Fibroblast of peridontal ligament (primary cell): Measurements from ENCODE around the gene ARL10.

Experiments
- DNase-seq: peaks from one replicate; pipeline ENCODE4 v3.0.0-alpha.2; 2010; ENCODE audit errors: extremely low read depth

Gene ARL10

DNA sequence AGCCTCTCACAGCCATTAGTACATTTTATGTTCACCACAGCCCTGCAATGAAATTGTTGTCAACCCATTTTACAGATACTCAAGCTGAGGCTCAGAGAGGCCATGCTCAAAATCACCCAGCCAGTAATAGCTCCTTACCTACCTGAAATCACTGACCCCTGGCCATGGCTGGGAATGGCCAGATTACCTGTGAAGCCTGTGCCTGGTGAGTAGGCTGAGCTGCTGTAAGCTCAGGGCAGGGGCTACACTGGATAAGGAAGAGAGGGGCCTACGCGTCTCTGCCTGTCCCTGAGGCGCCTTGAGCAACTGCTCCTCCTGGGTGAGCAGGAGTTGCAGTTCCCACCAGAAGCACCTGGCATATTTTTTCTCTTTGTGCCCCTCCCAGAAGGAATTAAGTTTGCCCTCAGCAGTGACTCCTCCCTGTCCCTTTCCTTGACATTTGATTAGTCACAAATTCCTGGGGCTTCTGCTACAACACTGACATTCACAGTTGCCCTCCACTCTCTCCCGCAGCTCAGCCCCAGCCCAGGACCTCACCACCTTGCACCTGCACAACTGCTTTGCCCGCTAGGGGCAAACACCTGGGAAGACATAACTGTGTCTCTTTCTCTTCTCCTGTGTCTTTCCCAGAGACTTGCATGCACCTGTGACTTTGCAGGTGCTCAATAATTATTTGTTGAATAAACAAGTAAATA, 45.3 kb downstream of the ARL10 start:
- no peak for DNase-seq

DNA sequence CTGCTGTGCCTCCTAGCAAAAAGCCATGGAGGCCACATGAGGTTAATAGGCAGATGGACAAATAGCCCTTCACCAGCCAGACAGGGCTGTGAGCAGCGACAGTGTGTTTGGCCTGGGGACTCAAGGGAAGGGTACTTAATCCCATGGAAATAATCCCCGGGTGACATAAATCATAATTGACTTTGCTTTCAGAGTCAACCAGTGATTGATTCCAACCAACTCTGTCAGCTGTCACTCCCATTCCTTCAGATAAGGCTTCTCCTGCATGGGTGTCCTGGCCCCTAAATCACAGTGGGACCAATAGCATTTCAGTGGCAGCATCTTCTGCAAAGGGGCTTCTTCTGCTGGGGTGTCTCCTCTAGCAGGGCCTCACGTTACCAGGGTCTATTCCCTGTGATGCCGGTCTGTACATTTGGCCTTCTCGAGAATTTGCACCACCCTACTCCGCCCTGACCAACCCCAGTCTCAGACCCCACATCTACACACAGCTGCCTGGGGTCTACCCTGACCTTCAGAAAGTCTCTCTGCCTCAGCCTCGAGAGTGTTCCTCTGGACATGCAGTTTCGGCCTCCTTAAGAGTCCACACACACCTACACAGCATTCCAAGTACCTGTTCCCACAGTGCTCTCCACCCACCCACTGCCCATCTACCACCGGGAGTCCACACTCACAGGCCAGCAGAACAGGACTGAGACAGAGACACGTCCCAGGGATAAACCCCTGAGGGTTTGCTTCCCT, 47.4 kb downstream of the ARL10 start:
- DNase-seq, result no peak

DNA sequence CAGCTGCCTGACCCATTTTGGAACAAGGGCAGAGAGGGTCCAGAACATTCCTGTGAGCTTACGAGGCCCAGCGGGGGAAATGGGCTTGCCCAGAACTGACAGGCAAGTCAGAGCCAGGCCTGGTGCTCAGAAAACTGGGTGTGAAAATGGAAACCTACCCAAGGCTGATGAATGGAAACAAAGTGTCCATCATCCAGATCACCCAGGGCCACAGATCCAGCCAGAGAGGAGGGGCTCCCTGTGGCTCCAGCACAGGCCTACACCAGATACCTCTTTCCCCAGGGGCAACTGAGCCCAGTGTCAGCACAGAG, 47.9 kb downstream of the ARL10 start:
- peak; percentile 25 for DNase-seq

DNA sequence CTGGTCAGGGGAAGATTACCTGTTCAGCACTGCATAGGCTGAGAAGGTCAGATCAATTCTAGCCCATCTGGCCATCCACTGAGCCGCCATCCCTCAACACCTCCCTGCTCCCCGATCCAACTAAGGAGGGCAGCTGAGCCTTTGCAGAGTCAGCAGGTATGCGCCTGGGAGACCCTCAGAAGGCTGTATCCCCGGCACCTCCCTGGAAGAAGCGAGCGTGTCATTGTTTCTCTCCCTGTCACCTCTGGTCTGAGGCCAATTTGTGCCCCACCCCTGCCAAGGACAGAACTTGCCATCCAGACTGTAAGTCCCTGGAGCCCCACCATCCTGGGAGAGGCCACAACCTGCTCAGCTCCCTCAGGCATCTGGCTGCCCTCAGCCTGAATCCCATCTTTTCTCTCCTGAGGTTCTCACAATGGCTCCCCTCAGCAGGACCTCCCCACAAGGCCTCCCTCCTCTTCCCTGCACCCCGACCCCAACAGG, 48.5 kb downstream of the ARL10 start:
- no peak for DNase-seq

DNA sequence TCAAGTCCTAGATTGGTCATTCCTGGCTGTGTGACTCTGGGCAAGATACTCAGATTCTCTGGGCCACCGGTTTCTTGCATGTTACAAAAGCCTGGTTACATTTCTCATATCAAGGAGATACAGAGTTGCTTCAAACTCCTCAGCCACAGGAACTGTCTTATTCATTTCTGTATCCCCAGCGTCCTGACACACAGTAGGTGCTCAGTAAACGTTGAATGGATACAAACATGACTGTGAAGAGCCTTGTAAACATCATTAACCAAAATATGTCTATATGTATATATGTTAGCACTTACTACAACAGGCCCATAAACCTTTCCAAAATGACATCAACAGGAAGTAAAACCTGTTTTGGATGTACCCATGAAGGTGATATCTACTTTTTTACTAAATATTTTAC, 49.4 kb downstream of the ARL10 start:
- DNase-seq, result no peak

DNA sequence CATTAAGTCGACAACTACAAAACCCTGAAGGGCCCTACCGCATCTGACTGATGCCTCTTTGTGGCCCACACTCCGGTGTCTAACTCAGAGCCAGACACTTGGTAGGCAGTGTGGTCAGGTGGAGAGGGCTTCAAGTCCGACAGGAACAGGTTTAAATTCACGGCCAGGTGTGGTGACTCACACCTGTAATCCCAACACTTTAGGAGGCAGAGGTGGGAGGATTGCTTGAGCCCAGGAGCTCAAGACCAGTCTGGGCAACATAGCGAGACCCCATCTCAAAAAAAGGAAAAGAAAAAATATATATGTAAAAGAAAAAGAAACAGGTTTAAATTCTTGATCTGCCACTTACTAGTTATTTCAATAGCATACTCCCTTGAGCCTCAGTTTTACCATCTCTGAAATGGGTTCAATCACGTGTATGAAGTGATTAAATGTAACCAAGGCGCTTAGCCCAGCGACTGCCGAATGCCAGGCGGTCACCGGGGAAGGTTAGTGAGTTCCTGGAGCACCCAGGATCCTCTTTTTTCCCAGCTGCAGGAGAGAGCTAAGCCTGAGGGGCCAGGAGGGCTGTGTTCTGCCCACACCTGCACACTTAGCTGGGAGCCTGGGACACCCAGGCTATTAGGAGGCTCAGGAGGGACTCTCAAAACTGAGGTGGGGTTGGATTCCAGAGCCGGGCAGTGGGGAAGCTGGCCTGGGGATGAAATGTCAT, 50.1 kb downstream of the ARL10 start:
- DNase-seq, result no peak

DNA sequence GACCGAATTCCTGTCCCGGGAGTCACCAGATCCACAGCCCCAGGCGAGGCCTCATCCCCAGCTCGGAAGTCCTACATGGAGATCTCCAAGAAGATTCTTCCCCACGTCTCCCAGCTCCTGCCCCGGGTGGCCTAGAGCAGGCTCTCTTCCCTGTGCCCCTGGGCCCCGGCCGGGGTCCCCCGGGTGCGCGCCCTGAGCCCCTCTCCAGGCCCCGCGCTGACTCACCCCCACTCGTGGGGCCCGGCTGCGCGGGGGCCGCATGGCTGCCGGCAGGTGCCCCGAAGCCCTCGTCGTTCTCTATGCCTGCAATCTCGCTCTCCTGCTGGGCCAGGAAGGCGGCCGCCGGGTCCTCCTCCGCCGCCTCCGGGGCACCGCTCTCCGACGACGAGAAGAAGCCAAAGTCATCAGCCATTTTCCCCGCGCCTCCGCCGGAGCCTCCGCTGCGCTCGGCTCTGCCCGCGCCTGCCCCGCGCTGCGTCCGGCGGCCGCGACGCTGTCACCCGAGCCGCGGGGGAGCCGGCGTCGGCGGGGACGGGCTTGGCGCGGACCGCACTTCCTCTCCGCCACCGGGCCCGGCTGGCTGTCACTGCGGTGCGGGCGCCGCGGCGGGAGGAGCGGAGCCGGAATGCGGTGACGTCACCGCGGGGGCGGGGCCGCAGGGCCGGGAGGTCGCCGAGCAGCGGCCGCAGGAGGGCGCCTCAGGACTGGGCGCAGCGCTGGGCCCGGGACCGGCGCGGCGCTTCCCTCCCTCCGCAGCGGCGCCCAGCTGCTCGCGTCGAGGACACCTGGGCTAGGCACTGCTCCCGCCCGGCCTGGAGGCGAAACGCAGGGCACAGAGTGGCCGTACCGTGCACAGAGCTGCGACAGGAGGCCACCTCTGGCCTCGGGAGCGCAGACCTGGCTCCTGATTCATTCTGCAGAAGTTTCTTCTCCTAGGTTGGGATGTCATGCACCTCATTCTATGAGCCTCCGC, 51.0 kb downstream of the ARL10 start, which contains the start of gene CLTB:
TSS of gene CLTB (minus strand) at position 588 of the 973 bp plus-strand sequence. CDS start at position 412, 176 bp downstream.
- peak; percentile 64 for DNase-seq

DNA sequence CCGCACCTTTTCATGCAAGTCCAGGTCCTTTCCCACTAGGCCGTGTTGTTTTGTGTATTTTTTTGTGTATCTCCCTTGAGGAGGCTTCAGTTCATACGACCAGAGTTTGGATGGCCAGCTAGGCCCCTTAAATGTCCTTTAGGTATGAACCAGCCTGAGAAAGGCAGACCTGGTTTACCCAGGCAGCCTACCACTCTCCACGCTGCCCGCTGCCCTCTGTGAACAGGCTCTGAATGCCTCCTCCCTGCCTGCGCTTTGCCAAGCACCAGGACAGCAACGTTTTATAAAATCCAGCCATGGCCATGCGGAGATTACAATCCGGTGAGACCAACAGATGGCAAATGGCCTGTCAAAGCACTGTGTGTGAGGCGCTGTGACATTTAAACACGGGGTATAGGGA, 51.7 kb downstream of the ARL10 start:
- no peak for DNase-seq

DNA sequence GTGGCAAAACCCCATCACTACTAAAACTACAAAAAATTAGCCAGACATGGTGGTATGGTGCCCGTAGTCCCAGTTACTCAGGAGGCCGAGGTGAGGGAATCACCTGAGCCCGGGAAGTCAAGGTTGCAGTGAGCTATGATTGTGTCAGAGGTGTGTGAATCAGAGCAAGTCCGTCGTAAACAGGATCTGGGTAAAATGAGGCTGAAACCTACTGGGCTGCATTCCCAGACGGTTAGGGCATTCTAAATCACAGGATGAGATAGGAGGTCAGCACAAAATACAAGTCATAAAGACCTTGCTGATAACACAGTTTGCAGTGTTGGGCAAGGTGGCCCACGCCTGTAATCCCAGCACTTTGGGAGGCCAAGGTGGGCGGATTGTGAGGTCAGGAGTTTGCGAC, 53.0 kb downstream of the ARL10 start:
- no peak for DNase-seq

DNA sequence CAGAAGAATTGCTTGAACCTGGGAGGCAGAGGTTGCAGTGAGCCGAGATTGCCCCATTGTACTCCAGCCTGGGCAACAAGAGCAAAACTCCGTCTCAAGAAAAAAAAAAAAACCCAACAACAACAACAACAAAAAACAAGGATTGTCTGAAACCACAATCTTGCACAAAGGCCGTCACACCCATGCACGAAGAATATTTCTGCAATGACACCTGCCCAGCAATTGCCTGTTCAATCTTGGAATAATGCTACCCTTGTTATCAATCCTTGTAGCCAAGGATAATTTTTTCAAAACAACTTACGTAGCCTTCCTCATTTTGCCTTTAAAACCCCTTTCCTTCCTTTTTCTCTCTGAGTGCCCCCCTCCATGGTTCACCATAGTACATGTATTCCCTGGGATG, 54.8 kb downstream of the ARL10 start:
- DNase-seq, result no peak

DNA sequence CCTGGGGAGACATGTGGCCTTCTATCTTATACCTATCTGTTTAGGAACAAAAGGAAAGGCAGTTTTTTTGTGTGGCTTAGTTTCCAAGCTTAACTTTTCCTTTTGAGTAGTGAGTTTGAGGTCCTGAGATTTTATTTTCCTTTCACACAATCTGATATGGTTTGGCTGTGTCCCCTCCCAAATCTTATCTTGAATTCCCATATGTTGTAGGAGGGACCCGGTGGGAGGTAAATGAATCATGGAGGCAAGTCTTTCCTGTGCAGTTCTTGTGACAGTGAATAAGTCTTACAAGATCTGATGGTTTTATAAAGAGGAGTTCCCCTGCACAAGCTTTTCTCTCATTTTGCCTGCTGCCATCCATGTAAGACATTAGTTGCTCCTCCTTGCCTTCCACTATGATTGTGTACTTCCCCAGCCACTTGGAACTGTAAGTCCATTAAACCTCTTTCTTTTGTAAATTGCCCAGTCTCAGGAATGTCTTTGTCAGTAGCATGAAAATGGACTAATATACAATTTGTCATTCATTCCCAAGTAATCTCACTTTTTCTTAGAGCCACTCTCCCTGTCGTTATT, 55.8 kb downstream of the ARL10 start:
- no peak for DNase-seq

DNA sequence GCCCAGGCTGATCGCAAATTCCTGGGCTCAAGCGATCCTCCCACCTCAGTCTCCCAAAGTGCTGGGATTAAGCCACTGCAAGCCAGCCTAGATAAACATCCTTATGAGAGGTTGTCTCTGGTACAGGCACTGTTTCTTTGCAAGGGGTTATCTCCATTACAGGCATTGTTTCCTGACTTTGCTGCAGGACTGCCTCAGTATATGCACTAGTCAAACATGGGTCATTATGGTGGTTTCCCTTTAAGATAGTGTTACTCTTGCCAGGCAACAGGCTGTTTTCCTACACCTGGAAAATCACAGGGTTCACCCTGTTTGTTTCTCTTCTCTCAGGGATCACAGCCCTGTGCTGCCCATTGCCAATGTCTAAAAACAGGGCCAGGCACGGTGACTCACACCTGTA, 58.9 kb downstream of the ARL10 start:
- no peak for DNase-seq

DNA sequence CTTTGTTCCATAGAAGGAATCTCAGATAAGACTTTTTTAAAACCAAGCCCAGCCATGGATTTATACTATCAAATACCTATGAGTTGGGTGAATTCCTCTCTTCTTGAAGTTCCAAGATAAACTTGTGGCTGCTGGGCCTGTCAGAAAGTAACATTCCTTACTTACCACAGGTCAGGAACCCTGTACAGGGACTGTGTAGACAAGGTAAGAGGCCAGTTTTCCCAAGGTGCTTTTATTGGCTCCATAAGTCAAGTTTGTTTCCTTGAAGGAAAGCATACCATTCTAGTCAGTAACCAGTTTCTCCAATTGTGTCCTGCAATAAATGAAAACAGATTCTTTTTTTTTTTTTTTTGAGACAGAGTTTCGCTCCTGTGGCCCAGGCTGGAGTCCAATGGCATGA, 59.9 kb downstream of the ARL10 start:
- no peak for DNase-seq

DNA sequence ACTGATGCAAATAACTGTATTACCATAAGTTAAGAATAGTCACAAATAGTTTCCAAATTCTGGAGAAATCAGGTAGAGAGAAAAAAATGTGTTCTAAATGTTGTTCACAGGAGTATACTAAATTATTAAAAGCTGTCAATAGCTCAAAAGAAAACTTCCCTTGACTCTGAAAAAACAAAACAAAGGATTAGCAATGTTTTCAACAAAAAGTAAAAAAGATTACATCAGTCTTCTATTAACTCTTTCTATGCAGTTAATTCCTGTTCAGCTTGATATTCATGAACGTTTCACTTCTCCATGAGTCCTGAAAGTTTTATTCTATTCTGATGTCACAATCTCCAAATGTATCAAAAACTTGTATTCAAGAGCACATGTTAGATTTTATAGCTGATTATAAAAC, 60.5 kb downstream of the ARL10 start:
- DNase-seq, result no peak

DNA sequence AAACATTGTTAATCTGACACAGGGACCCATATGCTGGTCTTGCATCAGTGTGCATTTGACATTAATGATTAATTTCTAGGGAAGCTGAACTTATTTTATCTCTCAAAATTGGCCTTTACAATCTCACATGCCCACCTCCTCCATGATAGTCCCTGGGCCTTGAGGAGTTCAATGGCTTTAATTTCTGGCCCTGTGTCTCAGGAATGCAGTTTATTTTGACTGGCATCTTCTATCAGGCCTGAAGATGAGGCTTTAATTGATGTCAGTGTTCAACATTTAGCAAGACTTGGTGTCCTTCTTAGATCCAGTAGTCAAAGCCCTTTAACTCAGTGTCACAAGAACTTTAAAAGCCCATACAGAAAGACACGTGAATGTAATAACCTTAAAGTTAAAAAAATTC, 61.6 kb downstream of the ARL10 start:
- DNase-seq, result no peak

DNA sequence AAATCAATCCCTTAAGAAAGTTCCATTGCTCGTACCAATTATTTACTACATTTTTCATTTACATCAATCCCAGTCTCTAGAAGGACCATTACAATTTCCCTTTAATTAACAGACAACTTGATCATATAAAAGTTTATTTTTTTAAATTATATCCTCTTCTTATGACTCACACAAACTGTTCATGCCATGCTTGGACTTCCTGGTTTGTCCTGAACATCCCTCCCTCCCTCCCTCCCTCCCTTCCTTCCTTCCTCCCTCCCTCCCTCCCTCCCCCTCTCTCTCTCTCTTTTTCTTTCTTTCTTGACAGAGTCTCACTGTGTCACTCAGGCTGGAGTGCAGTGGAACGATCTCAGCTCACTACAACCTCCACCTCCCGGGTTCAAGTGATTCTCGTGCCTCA, 62.7 kb downstream of the ARL10 start:
- DNase-seq, result peak; percentile 46

DNA sequence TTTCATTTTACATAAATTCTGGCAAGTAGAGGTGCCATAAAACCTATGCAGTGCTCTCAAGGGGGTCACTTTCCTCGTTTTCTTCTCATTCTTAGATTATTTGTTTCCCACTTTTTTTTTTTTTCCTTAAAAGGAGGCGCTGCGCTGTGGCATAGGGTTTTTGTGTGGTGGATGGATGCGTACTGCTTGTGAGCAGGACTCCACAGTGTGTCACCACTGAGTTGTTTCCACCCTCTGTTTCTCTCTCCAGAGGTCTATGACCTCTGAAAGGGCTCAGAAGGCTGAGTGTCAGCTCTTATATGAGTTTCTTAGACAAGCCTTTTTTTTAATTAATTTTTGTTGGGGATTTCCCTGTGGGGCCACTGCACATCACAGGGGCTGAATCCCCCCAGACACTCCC, 64.7 kb downstream of the ARL10 start:
- DNase-seq, result no peak
